GM19438 (cell line): ENCODE data around the gene KDM4C.
"Not testable (repeated sequence)": the region's sequence is repeated elsewhere in the genome, so short reads cannot be mapped to it uniquely, and the experiment has no call there.

Experiments
- ATAC-seq: cut with Tn5 transposase; IDR thresholded peaks from one replicate; pipeline ENCODE4 v1.9.1; 2021; ENCODE audit warnings: low read depth; ENCODE audit not compliant: unreplicated experiment

The KDM4C gene

DNA sequence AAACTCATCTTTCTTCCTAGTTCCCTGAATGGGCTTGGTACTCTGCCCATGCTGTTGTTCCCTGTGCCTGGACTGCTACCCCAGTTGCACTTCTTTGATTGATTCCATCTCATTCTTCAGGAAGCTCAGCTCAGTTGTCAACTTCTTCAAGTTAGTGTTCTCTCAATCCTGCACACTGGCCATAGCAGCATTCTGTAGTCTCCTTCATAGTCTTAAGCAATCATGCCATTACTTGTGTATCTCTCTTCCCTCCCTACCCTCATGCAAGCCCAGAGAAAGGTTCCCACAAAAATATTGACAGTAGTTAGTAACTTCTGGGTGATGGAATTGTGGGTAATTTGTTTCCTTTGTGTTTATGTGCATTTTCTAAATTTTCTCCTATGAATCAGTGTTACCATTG is 5.5 kb downstream of the KDM4C start:
- no peak for ATAC-seq

GRCh38 chr9:6764011-6764410 is 6.2 kb downstream of the KDM4C start:
- ATAC-seq: no peak

DNA sequence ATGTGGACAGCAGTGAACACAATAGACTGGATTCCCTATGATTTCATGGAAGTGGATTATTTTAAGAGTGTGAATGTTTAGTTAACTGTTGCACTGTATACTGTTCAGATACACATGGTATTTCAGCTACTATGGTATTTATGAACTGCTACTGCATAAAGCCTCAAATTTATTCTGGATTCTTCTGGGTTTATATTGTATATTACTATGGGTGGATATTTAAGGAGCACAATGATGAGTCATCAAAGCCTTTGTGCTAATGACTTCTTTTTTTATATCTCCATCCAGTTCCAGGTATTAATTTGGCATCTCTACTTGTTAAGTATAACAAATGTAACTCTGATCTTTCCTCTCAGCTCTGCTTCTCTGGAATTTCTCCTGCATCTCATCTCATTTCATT is 6.8 kb downstream of the KDM4C start:
- ATAC-seq: no peak

- ATAC-seq: no peak
Observed at GRCh38 chr9:6764950-6765349, 7.2 kb downstream of the KDM4C start.

- ATAC-seq: no peak
Observed at GRCh38 chr9:6765396-6765795, 7.6 kb downstream of the KDM4C start.

DNA sequence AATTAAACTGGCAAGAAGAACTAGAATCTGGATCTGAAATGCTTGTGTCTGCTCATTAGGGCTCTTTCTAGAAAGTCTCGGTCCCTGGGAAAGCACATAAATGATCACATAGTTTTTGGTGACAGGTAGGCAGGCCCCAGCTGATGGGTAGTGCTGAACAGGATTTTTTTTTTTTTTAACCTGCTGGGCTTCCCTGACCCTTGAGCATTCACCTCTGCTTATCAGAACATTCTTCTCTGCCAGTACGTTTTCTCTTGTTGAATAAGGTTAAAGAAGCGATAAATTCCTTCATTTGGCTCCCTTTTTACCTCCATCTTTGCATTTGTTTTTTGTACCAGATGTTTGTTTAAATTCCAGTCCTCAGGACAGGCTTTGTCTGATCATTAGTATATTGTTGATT is 8.8 kb downstream of the KDM4C start:
- ATAC-seq: no peak

GRCh38 chr9:6768587-6768986 is 10.8 kb downstream of the KDM4C start:
- not testable (repeated sequence) for ATAC-seq

- ATAC-seq: no peak
Observed at GRCh38 chr9:6771722-6772121, 13.9 kb downstream of the KDM4C start.

- no peak for ATAC-seq
Observed at GRCh38 chr9:6777213-6777902, 19.6 kb downstream of the KDM4C start.

DNA sequence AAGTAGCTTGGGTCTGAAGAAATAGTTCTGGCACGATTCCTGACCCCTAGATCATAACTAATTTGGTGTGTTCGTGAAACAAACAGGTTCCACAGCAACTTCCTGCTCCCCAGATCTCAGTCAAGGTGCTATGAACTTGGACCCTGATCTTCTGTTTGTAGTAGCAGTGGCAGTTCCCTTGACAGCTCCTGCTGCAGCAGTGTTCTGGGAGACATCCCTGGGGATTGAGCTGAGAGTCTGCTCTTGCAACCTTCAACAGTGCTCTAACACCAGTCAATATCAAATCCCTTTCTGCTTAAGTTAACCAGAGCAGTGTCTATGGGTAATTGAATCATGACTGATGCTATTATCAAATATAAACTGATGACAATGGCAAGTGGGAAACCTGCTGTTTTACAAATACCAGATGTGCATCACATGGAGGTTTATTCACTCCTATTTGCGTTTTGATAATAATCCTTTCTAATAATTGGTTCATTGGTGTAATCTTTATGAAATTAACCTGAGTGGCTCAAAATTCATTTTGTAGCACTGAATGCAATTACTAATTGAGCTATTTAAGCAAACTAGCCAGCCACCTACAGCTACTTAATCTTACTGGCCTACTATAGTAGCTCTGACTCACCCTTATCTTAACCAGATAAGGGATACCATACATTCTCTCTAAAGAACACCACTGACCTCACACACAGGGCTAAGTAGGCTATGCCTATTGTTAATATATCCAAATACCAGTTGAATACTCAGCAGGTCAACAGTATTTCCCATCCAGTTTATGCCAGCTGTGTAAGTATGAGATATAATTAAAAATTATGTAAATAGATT is 21.9 kb downstream of the KDM4C start:
- no peak for ATAC-seq

GRCh38 chr9:6780690-6781089 is 22.9 kb downstream of the KDM4C start:
- no peak for ATAC-seq

GRCh38 chr9:6781476-6781875 is 23.7 kb downstream of the KDM4C start:
- ATAC-seq: no peak

DNA sequence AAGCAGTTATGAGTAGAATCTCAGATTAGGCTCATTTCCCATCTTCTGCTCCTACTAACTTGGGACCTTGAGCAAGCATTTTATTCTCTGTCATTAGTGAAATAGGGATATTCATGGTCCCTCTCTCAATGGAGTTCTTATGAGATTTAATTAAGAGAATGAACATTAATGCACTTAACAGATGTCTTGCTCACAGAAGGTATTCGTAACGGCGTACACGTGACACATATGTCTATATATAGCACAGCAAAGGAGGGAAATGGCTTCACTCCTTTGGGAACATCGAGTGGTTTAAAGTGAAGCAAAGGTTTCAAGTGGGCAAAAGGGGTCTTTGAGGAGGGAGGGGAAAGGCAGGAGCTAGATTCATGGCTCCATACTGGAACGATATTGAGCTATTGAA is 24.6 kb downstream of the KDM4C start:
- no peak for ATAC-seq

GRCh38 chr9:6782981-6783380 is 25.2 kb downstream of the KDM4C start:
- no peak for ATAC-seq

DNA sequence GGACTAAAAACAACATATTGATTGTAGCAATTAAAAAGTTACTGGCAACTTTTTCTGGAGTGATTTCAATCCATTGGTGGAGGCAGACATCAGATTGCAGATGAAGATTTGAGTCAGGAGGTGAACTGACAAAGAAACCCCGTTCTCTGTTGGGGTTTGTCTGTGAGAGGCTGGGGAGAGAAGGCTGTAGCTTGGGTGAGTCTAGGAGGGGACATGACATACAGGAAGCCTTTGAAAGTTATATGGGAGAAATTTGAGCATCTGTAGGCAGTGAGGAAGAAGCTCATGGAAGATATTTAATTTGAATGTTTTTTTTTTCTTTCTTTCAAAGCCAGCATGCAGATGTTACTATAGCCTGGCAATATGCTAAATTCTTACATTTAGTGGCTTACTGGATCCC is 26.0 kb downstream of the KDM4C start:
- ATAC-seq: no peak

GRCh38 chr9:6785682-6786081 is 27.9 kb downstream of the KDM4C start:
- ATAC-seq: no peak

GRCh38 chr9:6787793-6788161 is 30.0 kb downstream of the KDM4C start:
- ATAC-seq: no peak

GRCh38 chr9:6788162-6789016 is 30.6 kb downstream of the KDM4C start:
- ATAC-seq: no peak

DNA sequence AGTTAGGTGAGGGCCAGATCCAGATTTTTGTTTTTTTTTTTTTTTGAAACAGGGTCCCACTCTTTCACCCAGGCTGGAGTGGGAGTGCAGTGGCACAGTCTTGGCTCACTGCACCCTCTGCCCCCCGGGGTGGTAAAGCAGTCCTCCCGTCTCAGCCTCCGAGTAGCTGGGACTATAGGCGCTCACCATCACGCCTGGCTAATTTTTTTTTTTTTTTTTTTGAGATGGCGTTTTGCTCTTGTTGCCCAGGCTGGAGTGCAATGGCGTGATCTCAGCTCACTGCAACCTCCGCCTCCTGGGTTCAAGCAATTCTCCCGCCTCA is 31.2 kb downstream of the KDM4C start:
- not testable (repeated sequence) for ATAC-seq

GRCh38 chr9:6790866-6791265 is 33.1 kb downstream of the KDM4C start:
- ATAC-seq: no peak

DNA sequence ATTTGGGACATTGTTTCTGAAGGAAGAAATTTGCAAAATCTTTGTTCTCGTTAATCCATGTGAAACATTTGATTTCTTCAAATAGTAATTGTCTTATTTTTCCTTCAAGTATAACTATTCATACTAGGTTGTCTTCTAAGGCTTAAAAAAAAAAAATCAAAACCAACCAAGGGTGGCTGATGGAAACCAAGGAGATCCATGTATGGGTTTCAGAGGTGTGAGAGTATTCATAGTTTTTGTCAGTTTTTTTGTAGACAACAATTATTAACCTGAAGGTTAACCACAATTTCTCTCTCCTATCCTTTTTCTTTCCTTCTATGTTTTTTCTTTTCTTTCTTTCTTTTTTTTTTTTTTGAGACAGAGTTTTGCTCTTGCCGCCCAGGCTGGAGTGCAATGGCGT is 35.4 kb downstream of the KDM4C start:
- no peak for ATAC-seq
